HEK293T (cell line): ENCODE measurements around the gene MRPS34.

Source experiments
- CTCF ChIA-PET: fragments of 350-600 bp; formaldehyde crosslinking; extraction: SDS; loops from one replicate; lab custom pipeline; 2021; ENCODE audit warnings: antibody characterized with exemption, inconsistent platforms; lab: Yijun Ruan, JAX
- POLR2A ChIA-PET: fragments of 350-600 bp; formaldehyde crosslinking; extraction: SDS; loops from one replicate; lab custom pipeline; 2020; ENCODE audit warnings: antibody characterized with exemption, inconsistent platforms; lab: Yijun Ruan, JAX
- DNase-seq: peaks from one replicate; pipeline ENCODE4 v3.0.0; 2012; ENCODE audit warnings: mixed read lengths; ENCODE audit errors: extremely low spot score
- ARNT ChIP-seq: fragments of 450-650 bp; IDR thresholded peaks from 2 replicates; pipeline ENCODE4 v1.6.1; 2017; ENCODE audit warnings: mild to moderate bottlenecking
- BHLHE40 ChIP-seq: fragments of 450-650 bp; IDR thresholded peaks from 2 replicates; pipeline ENCODE4 v1.6.1; 2016; ENCODE audit warnings: mild to moderate bottlenecking, moderate library complexity, borderline replicate concordance
- CTBP1 ChIP-seq: fragments of 450-650 bp; IDR thresholded peaks from 2 replicates; pipeline ENCODE4 v1.6.1; 2016; ENCODE audit warnings: borderline replicate concordance
- ELF4 ChIP-seq: fragments of 450-650 bp; IDR thresholded peaks from 2 replicates; pipeline ENCODE4 v1.6.1; 2017; ENCODE audit warnings: antibody characterized with exemption
- FOXA1 ChIP-seq: fragments of 450-650 bp; IDR thresholded peaks from 2 replicates; pipeline ENCODE4 v1.6.1; 2016; ENCODE audit warnings: mild to moderate bottlenecking
- FOXK2 ChIP-seq: fragments of 450-650 bp; IDR thresholded peaks from 2 replicates; pipeline ENCODE4 v1.6.1; 2016; ENCODE audit warnings: mild to moderate bottlenecking
- FOXM1 ChIP-seq: fragments of 450-650 bp; IDR thresholded peaks from 2 replicates; pipeline ENCODE4 v1.6.1; 2017; ENCODE audit warnings: mild to moderate bottlenecking, borderline replicate concordance
- HDGF ChIP-seq: fragments of 450-650 bp; IDR thresholded peaks from 2 replicates; pipeline ENCODE4 v1.6.1; 2017; ENCODE audit warnings: antibody characterized with exemption, borderline replicate concordance
- L3MBTL2 ChIP-seq: fragments of 450-650 bp; conservative IDR thresholded peaks from 2 replicates; pipeline ENCODE4 v1.6.1; 2016; ENCODE audit warnings: mild to moderate bottlenecking
- LEF1 ChIP-seq: fragments of 450-650 bp; IDR thresholded peaks from 2 replicates; pipeline ENCODE4 v1.6.1; 2017; ENCODE audit warnings: mild to moderate bottlenecking, borderline replicate concordance
- NFRKB ChIP-seq: fragments of 450-650 bp; IDR thresholded peaks from 2 replicates; pipeline ENCODE4 v1.6.1; 2016; ENCODE audit warnings: mild to moderate bottlenecking, moderate library complexity
- PKNOX1 ChIP-seq: fragments of 450-650 bp; IDR thresholded peaks from 2 replicates; pipeline ENCODE4 v1.6.1; 2016
- SP1 ChIP-seq: fragments of 450-650 bp; IDR thresholded peaks from 2 replicates; pipeline ENCODE4 v1.6.1; 2017
- SUZ12 ChIP-seq: fragments of 450-650 bp; IDR thresholded peaks from 2 replicates; pipeline ENCODE4 v1.6.1; 2016; ENCODE audit warnings: mild to moderate bottlenecking
- TARDBP ChIP-seq: fragments of 450-650 bp; IDR thresholded peaks from 2 replicates; pipeline ENCODE4 v1.6.1; 2016
- ZNF384 ChIP-seq: fragments of 450-650 bp; IDR thresholded peaks from 2 replicates; pipeline ENCODE4 v1.6.1; 2016

The MRPS34 gene

GRCh38 chr16:1787322-1788094 lies 14.6 kb upstream of the MRPS34 start:
- no peak for DNase-seq
- TF ChIP-seq FOXA1 (no peak), HDGF (no peak), CTBP1 (no peak), L3MBTL2 (no peak), NFRKB (no peak), SUZ12 (no peak), ZNF384 (no peak), ELF4 (no peak), PKNOX1 (no peak), FOXK2 (no peak), TARDBP (no peak), BHLHE40 (no peak), FOXM1 (no peak)
- POLR2A ChIA-PET, result no interaction called here
- CTCF ChIA-PET, result no interaction called here

GRCh38 chr16:1787056-1787321 lies 14.1 kb upstream of the MRPS34 start:
- no peak for DNase-seq
- TF ChIP-seq SP1, result no peak
- CTCF ChIA-PET, result no interaction called here
- POLR2A ChIA-PET, result no interaction called here

- TF ChIP-seq SUZ12 (no peak), FOXM1 (no peak), CTBP1 (no peak), BHLHE40 (no peak), L3MBTL2 (no peak), FOXK2 (no peak), FOXA1 (no peak), HDGF (no peak), PKNOX1 (no peak), TARDBP (no peak), NFRKB (no peak), SP1 (no peak), ZNF384 (no peak), ELF4 (no peak), LEF1 (no peak)
- ChIA-PET POLR2A (no interaction called here), CTCF (no interaction called here)
- no peak for DNase-seq
Observed at GRCh38 chr16:1786242-1787055, 13.5 kb upstream of the MRPS34 start.

- TF ChIP-seq NFRKB, result no peak
- TF ChIP-seq FOXK2, result no peak
- no peak for TF ChIP-seq SUZ12
- TF ChIP-seq TARDBP, result no peak
- no peak for TF ChIP-seq ELF4
- no peak for TF ChIP-seq FOXM1
- no peak for TF ChIP-seq FOXA1
- TF ChIP-seq CTBP1, result no peak
- TF ChIP-seq SP1, result no peak
- no peak for TF ChIP-seq ARNT
- TF ChIP-seq BHLHE40, result no peak
- TF ChIP-seq L3MBTL2, result no peak
- no peak for TF ChIP-seq PKNOX1
- TF ChIP-seq ZNF384, result no peak
- no peak for TF ChIP-seq HDGF
- ChIA-PET CTCF (no interaction called here), POLR2A (no interaction called here)
- no peak for DNase-seq
Observed at GRCh38 chr16:1785846-1786170, 12.9 kb upstream of the MRPS34 start.

GRCh38 chr16:1784977-1785845 lies 12.3 kb upstream of the MRPS34 start:
- CTCF ChIA-PET, result no interaction called here
- TF ChIP-seq L3MBTL2 (no peak), FOXA1 (no peak), ZNF384 (no peak), LEF1 (no peak), ELF4 (no peak), HDGF (no peak), SP1 (no peak), BHLHE40 (no peak), ARNT (no peak), FOXM1 (no peak), TARDBP (no peak)
- POLR2A ChIA-PET, result no interaction called here
- no peak for DNase-seq
